ENCODE measurements around the gene SERPINA12. TPM values are rescaled to one million over a fixed set of nuclear protein-coding genes. Genes with fewer than 3 reads are reported as not detected.

Gene SERPINA12
- total RNA-seq, 2 donors from 2014 or later, result not detected

DNA sequence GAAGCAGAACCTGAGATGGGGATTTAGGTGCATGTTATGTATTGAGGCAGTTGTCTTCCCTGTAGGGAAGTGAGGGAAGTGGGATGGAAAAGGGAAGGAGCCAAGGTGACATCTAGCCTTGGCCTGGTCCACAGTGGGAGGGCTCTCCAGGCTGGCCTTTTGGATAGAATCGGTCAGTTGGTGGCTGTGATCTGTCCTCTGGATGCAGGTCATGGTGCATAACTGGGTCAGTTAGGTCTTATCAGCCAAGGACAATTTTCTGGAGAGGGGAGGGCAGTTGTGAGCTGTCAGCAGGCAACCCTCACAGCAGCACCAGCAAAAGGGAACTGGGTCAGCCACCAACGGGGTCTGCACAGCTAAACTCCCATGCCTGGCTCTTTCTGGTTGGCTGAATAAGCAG, 9.6 kb downstream of the SERPINA12 start:
- no peaks in the 10 kb centered on the region for H3K27me3 ChIP-seq
- TF ChIP-seq, protein P1, sequence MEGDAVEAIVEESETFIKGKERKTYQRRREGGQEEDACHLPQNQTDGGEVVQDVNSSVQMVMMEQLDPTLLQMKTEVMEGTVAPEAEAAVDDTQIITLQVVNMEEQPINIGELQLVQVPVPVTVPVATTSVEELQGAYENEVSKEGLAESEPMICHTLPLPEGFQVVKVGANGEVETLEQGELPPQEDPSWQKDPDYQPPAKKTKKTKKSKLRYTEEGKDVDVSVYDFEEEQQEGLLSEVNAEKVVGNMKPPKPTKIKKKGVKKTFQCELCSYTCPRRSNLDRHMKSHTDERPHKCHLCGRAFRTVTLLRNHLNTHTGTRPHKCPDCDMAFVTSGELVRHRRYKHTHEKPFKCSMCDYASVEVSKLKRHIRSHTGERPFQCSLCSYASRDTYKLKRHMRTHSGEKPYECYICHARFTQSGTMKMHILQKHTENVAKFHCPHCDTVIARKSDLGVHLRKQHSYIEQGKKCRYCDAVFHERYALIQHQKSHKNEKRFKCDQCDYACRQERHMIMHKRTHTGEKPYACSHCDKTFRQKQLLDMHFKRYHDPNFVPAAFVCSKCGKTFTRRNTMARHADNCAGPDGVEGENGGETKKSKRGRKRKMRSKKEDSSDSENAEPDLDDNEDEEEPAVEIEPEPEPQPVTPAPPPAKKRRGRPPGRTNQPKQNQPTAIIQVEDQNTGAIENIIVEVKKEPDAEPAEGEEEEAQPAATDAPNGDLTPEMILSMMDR (IDR thresholded peaks at IDR 0.05), result no peak
- H3K4me1 ChIP-seq, result no peaks in the 10 kb centered on the region
- no peak for DNase-seq (ENCODE audit: low spot score)
- no peak overlapping the region for H3K27ac ChIP-seq
- H3K9me3 ChIP-seq, result no peaks in the 10 kb centered on the region
- no peak overlapping the region for H3K4me3 ChIP-seq
- H3K36me3 ChIP-seq, result no peaks in the 10 kb centered on the region

DNA sequence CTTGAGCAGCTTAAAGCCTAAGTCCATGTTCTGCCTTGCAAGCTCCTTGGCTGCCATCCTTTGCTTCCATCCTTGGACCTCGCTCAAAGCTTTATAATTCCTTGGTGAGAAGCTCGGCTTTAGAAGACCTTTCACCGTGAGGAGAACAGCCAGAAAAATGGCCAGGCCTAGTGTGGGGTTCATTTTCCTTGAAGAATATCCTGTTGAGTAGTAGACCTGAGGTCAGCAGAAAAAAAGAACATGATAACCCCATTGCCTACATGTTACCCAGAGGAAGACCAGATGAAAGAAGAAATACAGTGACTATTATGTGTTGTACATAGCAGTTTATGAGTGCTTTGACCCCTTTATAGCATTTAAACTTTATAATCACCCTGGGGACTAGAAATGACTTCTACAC, 11.1 kb downstream of the SERPINA12 start:
- Histone ChIP-seq H3K27ac (no peak overlapping the region), H3K4me3 (no peak overlapping the region), H3K4me1 (no peaks in the 10 kb centered on the region), H3K36me3 (no peaks in the 10 kb centered on the region), H3K27me3 (no peaks in the 10 kb centered on the region), H3K9me3 (no peaks in the 10 kb centered on the region)
- DNase-seq (ENCODE audit: low spot score), result no peak
- TF ChIP-seq, protein P1 (IDR thresholded peaks at IDR 0.05), result no peak

DNA sequence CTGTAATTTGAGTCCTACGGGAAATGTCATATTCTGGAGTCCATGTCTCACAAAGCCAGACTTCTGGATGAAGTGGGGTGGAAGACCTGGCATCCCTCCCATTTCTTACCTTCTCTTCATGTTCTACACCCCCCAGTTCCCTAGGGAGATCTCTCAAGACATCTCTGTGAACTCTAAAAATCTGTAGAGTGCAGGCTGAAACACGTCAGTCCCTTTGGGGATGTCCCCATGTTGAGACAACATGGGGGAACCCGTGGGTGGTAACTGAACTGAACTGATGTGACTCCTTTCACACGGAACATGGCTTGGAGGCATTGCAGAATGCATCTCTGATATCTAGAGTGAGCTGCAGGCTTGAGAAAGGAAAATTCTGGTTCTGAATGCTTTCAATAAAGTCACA, 15.2 kb downstream of the SERPINA12 start:
- Histone ChIP-seq H3K27ac (no peak overlapping the region), H3K27me3 (no peaks in the 10 kb centered on the region), H3K9me3 (no peaks in the 10 kb centered on the region), H3K36me3 (no peaks in the 10 kb centered on the region), H3K4me3 (no peak overlapping the region), H3K4me1 (no peaks in the 10 kb centered on the region)
- DNase-seq (ENCODE audit: low spot score), result no peak
- TF ChIP-seq, protein P1 (IDR thresholded peaks at IDR 0.05), result no peak

DNA sequence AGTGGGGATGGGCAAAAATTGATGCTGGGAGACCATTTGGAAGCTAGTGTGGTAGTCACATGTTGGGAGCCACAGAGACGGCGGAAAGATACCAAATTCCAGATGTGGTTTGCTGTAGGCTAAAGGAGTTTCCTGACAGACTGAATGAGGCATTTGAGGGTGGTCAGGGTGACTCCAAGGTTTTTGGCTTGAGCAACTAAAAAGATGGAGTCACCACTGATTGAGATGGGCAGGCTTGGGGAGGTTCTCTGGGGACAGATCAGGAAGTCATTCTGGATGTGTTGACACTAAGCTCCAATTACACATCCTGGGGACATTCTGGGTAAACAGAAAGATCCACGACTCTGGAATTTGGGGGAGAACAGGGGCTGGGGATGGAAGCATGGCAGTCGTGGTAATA, 17.8 kb downstream of the SERPINA12 start:
- DNase-seq (ENCODE audit: low spot score), result no peak
- Histone ChIP-seq H3K27me3 (no peaks in the 10 kb centered on the region), H3K9me3 (no peaks in the 10 kb centered on the region), H3K36me3 (no peaks in the 10 kb centered on the region), H3K27ac (no peak overlapping the region), H3K4me1 (peaks cover 0 to 4% of the 10 kb centered on the region in 2 donors), H3K4me3 (no peak overlapping the region)
- TF ChIP-seq, protein P1 (IDR thresholded peaks at IDR 0.05), result no peak

DNA sequence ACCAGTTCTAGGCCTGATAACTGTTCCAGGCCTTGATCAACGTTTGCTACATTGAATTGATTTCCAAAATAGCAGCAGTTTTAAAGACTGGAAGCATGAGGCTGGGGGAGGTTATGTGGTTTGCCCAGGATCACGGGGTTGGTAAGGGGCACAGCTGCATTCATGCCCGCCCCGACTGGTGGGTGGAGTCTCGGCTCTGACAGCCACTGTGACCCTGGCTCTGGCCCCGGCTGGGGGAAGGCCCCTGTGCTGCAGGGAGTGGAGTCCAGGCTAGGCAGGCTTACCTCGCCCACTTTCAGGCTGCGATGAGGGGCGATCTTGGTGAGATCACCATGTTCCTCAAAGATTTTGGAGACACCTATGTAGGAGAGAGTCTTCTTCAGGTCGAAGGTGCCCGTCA, 19.9 kb downstream of the SERPINA12 start:
- peaks cover 0 to 11% of the 10 kb centered on the region in 2 donors for H3K4me1 ChIP-seq
- H3K27me3 ChIP-seq, result no peaks in the 10 kb centered on the region
- no peaks in the 10 kb centered on the region for H3K36me3 ChIP-seq
- H3K27ac ChIP-seq, result no peak overlapping the region
- H3K4me3 ChIP-seq, result no peak overlapping the region
- H3K9me3 ChIP-seq, result no peaks in the 10 kb centered on the region
- TF ChIP-seq, protein P1 (IDR thresholded peaks at IDR 0.05), result no peak
- DNase-seq (ENCODE audit: low spot score), result no peak

DNA sequence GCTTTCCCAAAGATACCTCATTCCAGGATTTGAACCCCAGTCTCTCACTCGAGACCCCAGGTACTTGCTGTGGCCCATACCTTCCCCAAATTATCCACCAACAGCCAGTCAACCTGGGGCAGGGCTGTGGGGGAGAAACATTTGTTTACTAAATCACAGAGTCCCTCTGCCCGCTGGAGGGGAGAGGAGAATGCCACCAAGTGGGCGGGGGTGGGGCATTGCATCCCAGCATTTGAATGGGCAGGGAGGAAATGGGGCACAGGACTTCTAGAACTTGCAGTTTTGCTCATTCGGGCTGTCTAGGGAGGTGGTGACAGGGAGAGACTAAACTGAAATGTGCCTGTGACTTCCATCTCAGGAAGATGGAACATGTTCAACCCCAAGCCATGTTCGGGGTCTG, 22.4 kb downstream of the SERPINA12 start:
- TF ChIP-seq, protein P1 (IDR thresholded peaks at IDR 0.05), result no peak
- Histone ChIP-seq H3K4me3 (no peak overlapping the region), H3K36me3 (no peaks in the 10 kb centered on the region), H3K9me3 (no peaks in the 10 kb centered on the region), H3K4me1 (peaks cover 0 to 11% of the 10 kb centered on the region in 2 donors), H3K27me3 (no peaks in the 10 kb centered on the region), H3K27ac (no peak overlapping the region)
- DNase-seq (ENCODE audit: low spot score), result no peak

All from right atrium auricular region (tissue), 2 donors.